GM21528 (cell line): ENCODE measurements around the gene CYP2W1.
A peak's percentile ranks its signal among the peaks of the same experiment; 100 is the strongest.

Experiments
- ATAC-seq: cut with Tn5 transposase; IDR thresholded peaks from one replicate; pipeline ENCODE4 v1.9.1; 2021; ENCODE audit warnings: mild to moderate bottlenecking, moderate library complexity; ENCODE audit not compliant: unreplicated experiment, low FRiP score

Gene CYP2W1

GRCh38 chr7:1012004-1012715 lies 29.2 kb downstream of the CYP2W1 start:
- no peak for ATAC-seq

GRCh38 chr7:1012716-1013095 lies 29.7 kb downstream of the CYP2W1 start:
- ATAC-seq = no peak

- no peak for ATAC-seq
These were observed 30.6 kb downstream of the CYP2W1 start for GRCh38 chr7:1013581-1013980.

GRCh38 chr7:1014681-1015080 lies 31.7 kb downstream of the CYP2W1 start:
- no peak for ATAC-seq

DNA sequence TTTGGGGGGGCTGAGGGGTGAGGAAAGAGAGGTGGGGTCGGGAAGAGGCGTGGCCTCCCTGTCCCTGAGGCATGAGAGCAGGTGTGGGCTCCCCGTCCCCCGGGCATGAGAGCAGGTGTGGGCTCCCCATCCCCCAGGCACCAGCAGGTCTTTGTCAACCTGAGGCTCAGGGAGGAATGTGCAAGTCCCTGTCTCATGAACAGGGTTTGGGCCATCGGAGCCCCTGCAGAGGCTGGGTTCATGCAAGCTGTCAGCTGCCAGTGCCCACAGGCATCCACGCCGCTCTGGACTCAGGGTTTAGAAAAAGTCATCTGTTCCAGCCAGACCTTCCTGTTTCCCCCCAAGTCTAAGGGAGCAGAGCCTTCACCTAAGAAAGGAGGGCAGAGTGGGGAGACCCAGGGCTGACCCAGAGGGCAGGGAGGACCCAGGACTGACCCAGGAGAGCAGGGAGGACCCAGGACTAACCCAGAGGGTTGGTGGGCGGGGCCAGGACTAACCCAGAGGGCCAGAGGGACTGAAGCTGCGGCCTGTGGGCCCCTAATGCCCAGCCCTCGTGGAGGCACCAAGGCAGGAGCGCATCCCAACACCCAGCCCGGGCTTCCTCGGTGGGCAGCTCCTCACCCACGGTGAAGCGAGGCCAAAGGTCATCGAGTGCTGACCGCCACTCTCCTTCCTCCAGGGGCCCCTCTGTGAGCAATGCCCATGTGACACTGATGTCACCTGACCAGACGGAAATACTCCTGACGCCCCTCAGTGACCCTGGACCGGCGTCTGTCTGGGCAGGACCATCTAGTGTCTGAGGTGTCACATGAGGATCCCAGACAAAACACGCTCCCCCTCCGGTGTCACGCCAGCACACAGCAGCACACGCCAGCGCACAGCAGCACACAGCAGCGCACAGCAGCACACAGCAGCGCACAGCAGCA lies 32.5 kb downstream of the CYP2W1 start:
- ATAC-seq = no peak

DNA sequence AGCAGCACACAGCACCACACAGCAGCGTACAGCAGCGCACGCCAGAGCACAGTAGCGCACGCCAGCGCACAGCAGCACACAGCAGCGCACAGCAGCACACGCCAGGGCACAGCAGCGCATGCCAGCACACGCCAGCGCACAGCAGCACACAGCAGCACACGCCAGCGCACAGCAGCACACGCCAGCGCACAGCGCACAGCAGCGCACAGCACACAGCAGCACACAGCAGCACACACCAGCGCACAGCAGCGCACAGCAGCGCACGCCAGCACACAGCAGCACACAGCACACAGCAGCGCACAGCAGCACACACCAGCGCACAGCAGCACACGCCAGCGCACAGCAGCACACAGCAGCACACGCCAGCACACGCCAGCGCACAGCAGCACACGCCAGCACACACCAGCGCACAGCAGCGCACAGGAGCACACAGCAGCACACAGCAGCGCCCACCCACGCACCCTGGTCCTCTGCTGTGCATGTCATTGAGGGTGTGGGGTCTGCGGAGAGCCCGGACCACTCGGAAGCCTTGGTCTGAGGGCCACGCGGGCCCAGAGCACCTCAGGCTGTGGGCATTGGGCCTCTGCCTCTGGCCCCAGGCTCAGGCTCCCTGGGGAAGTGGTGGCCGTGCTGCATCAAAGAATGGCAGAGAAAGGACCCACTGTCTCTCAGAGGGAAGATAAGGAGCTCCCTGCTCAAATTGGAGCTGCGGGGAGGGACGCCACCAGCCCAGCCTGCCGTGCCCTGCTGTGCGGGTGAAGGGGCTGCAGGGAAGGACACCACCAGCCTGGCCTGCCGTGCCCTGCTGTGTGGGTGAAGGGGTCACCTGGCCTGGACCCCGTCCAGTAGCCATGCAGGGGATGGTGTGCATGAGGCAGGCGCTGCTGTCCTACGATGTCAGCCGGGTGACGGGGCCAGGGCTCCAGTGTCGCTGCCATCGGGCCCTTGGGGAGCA lies 33.9 kb downstream of the CYP2W1 start:
- ATAC-seq = no peak

DNA sequence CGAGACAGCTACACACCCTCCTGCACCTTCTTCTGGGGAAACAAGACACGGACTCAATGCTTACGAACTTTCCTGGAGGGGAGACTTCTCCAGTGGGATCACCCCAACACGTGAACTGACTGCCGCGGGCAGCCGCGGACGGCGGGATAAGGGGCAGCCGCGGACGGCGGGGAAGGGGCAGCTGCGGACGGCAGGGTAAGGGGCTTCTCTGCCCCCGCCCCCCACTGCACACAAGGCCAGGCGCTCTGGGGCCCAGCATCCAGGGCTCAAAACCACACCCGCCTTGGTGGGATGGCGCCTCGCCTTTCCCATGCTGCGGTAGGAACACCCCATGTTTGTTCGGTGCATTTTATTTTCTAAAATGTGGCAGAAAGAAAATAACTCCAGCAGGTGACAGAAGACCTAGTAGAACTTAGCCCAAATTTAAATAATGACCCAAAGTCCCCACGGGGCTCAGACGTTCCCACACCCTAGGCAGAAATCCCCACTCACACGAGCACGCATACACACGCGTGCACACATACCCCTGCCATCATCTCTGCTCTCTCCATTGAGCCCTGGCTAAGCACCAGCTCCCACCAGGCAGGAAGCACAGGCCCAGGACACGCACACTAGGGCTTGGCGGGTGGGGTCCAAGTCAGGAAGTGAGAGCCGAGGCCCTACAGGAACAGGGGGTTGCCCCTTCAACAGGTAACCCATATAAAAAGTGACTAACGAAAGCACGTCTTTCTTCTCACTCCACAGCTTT lies 34.8 kb downstream of the CYP2W1 start:
- ATAC-seq = no peak

DNA sequence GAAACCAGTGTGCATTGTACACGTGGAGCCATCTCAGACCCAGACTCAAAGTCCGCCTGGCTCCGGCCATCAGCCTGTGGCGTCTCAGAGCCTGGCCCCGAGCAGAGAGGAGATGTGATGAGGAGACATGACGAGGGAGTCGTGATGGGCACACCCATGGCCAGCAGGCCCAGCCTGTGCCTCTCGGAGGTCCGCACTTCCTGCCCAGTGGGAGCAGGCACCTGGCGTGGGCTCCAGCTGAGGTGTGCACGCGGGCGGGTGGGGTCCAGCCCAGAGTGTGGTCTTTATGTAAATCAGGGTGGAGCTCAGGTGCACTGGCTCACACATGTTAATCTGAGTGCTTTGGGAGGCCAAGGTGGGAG lies 35.3 kb downstream of the CYP2W1 start:
- ATAC-seq = no peak

DNA sequence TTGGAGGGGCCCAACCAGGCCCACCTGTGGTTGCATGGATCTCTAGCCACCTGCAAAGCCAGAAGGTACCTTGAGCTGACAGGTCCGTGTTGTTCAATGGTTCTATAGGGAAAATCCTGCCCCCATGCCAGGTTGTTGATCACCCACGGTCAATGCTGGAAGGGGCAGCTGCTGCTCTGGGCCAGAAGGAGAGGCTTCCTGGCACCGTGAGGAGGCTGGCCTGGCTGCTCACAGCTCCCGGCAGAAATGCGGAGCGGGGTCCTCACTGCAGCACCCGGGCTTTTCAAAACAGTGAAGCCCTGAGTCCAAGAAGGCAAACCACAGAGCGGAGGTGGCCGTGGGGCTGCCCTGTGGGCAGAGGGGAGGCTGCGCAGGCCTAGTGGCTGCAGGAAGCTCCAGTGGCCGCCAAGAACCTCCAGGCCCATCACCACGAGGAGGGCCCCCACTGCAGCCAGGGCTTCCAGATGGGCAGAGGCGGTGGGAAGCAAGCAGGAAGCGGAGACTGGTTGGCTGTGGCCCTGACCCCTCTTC lies 36.3 kb downstream of the CYP2W1 start:
- ATAC-seq = no peak

DNA sequence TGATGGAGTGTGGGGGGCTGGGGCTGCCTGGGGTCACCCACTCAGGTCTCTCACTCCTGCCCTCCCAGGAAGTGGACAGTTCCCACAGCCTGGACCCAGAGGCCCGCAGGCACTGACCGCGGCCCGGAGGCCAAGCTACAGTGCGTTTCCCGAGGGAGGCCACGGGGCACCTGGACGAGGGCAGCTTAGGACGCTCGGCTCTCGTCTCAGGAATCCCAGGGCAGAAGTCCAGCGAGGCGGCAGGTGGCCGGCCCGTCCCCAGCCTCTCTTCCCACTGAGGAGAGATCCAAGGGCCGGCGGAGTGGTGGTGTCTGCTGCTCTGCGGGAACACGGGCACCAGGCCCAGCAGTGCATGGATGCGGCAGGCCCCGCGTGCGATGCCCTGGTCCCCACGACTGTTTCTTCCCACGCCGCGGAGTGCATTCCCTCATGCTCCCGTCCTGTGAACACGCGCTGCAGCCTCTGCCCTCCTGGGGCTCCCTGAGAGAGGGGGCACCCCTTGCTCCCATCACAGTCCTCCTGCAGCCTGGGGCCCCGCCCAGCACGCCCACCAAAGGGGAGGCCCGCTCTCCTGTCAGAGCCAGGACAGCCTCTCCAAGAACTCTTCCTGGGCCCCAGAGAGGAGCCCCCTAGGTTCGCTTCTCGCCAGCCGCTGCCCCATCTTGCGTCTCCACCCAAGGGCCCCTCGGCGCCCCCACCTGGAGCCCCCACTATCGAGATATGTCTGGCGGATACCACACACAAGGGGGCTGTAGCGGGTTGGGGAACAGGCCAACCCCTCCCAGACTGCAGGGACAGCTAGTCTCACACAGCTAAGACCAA lies 37.0 kb downstream of the CYP2W1 start:
- ATAC-seq = no peak

- no peak for ATAC-seq
These were observed 37.9 kb downstream of the CYP2W1 start for GRCh38 chr7:1020849-1021251.

- ATAC-seq = no peak
These were observed 38.4 kb downstream of the CYP2W1 start for GRCh38 chr7:1021366-1021765.

DNA sequence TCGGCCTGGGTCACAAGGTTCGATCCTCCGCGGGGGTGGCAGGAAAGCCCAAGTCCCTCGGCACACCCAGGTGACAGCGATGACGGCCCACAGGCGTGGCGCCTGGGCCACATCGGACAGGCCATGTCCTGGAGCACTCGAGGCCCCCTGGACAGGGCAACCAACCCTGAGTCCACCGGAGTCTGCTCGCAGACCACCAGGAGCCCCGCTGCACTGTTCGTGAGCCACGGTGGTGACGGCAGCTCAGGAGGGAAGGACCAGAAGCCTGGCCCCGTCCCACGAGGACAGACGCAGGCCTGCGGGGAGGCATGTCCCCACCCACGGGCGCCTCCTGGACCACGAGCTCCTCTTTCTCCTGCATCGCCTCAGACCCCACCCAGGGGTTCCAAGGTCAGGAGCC lies 39.0 kb downstream of the CYP2W1 start:
- ATAC-seq = no peak

DNA sequence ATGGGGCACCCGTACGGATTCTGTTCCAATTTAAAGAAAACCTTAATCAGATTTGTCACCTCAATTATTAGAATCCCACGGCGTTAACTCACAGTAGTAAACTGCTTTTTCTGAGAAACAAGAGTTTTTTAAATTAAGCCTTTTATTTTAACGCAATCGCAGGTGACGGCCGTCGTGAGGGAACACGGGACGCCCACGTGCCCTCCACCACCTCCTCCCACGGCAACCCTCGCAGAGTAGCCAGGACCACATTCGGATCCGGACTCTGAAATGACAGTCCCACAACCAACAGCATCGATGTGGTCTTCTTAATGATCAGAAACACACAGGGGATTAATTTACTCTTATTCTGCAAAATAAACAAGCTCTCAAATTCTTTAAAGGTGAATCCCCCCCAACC lies 39.4 kb downstream of the CYP2W1 start:
- no peak for ATAC-seq

- no peak for ATAC-seq
These were observed 40.0 kb downstream of the CYP2W1 start for GRCh38 chr7:1022801-1023465.

GRCh38 chr7:1024331-1024841 lies 41.4 kb downstream of the CYP2W1 start:
- peak; percentile 52 for ATAC-seq

DNA sequence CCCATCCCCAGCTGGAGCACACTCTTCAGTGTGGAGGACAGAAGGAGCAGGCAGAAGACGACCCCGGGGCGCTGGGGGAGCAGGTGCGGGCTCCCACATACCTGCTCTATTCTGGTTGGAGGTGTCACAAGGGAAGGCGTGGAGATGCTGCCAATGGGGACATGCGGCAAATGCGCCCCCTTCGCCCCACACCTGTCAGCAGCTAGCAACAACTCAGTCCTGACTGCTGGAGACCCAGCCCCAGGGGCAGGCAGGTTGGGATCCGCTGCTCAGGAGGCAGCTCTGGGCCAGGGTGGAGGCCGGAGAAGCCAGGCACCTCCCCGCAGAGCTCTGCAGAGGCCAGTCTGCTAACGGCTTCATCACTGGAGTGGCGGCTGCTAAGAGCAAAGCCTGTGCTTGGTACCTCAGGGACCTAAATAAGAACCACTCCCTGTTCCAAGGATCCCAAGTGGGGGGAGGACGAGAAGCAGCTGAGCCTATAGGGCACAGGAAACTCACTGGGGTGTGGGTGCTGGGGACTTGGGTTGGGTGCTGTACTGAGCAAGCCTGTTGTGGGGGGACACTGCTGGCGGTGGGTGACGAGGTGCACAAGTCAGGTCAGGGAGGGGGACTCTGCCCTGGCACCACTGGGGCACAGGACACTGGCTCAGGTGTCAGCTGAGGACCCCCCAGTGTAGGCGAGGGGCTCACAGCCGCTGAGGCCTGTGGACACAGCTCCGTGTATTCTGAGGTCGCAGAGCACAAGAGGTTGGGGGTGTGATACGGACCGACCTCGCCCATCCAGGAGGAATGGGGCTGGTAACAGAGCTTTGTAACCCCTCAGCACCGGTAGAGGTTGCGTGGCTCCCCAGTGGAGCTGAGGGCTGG lies 42.1 kb downstream of the CYP2W1 start:
- no peak for ATAC-seq
